Ishikawa (cell line): ENCODE results near the gene CCDC6.

Source experiments
- CEBPB ChIP-seq: IDR thresholded peaks from 2 replicates; pipeline ENCODE4 v1.6.1; 2012
- CREB1 ChIP-seq: IDR thresholded peaks from 2 replicates; pipeline ENCODE4 v1.6.1; 2012; ENCODE audit warnings: low read depth
- EGR1 ChIP-seq: IDR thresholded peaks from 2 replicates; pipeline ENCODE4 v1.6.1; 2012
- EP300 ChIP-seq: IDR thresholded peaks from 2 replicates; pipeline ENCODE4 v1.6.1; 2012; ENCODE audit warnings: borderline replicate concordance
- FOXM1 ChIP-seq: IDR thresholded peaks from 2 replicates; pipeline ENCODE4 v1.6.1; 2012; ENCODE audit warnings: low read depth, borderline replicate concordance
- NFIC ChIP-seq: IDR thresholded peaks from 2 replicates; pipeline ENCODE4 v1.6.1; 2012
- RAD21 ChIP-seq: IDR thresholded peaks from 2 replicates; pipeline ENCODE4 v1.6.1; 2012; ENCODE audit warnings: low read depth
- TAF1 ChIP-seq: IDR thresholded peaks from 2 replicates; pipeline ENCODE4 v1.6.1; 2012; ENCODE audit warnings: low read depth, mild to moderate bottlenecking
- TCF12 ChIP-seq: IDR thresholded peaks from 2 replicates; pipeline ENCODE4 v1.6.1; 2012; ENCODE audit warnings: low read depth
- TEAD4 ChIP-seq: IDR thresholded peaks from 2 replicates; pipeline ENCODE4 v1.6.1; 2012
- YY1 ChIP-seq: IDR thresholded peaks from 2 replicates; pipeline ENCODE4 v1.6.1; 2012; ENCODE audit warnings: low read depth
- ZBTB7A ChIP-seq: IDR thresholded peaks from 2 replicates; pipeline ENCODE4 v1.6.1; 2012; ENCODE audit warnings: low read depth
- TF ChIP-seq, protein P1 (sequence below): IDR thresholded peaks from 2 replicates; pipeline ENCODE4 v1.6.1; 2012; ENCODE audit warnings: low read depth, mild to moderate bottlenecking
- TF ChIP-seq, protein P2 (sequence below): IDR thresholded peaks from 2 replicates; pipeline ENCODE4 v1.6.1; 2012
- TF ChIP-seq, protein P3 (sequence below): IDR thresholded peaks from 2 replicates; pipeline ENCODE4 v1.6.1; 2012

Gene CCDC6

DNA sequence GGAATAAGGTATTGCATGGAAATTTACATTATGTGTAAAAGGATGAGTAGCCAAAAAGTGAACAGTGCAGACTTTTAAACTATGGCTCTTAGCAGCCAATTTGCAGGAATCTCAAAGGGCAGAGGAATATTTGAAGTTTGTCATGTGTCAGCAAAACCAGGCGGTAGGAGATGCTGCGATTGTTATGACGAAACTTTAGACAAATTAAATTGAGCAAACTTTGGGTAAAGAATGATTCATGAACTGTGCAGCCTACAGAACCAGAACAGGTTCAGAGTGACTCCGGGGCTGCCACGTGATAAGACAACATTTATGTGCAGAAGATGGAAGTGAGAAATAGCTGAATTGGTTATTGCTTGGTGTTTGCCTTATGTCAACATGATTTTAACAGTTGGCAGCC lies 39.2 kb upstream of the CCDC6 start:
- no peak for TF ChIP-seq CREB1
- no peak for TF ChIP-seq ZBTB7A
- TF ChIP-seq TCF12, result no peak
- no peak for TF ChIP-seq CEBPB
- TF ChIP-seq, protein P1, sequence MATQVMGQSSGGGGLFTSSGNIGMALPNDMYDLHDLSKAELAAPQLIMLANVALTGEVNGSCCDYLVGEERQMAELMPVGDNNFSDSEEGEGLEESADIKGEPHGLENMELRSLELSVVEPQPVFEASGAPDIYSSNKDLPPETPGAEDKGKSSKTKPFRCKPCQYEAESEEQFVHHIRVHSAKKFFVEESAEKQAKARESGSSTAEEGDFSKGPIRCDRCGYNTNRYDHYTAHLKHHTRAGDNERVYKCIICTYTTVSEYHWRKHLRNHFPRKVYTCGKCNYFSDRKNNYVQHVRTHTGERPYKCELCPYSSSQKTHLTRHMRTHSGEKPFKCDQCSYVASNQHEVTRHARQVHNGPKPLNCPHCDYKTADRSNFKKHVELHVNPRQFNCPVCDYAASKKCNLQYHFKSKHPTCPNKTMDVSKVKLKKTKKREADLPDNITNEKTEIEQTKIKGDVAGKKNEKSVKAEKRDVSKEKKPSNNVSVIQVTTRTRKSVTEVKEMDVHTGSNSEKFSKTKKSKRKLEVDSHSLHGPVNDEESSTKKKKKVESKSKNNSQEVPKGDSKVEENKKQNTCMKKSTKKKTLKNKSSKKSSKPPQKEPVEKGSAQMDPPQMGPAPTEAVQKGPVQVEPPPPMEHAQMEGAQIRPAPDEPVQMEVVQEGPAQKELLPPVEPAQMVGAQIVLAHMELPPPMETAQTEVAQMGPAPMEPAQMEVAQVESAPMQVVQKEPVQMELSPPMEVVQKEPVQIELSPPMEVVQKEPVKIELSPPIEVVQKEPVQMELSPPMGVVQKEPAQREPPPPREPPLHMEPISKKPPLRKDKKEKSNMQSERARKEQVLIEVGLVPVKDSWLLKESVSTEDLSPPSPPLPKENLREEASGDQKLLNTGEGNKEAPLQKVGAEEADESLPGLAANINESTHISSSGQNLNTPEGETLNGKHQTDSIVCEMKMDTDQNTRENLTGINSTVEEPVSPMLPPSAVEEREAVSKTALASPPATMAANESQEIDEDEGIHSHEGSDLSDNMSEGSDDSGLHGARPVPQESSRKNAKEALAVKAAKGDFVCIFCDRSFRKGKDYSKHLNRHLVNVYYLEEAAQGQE, result no peak
- no peak for TF ChIP-seq YY1
- no peak for TF ChIP-seq TAF1
- no peak for TF ChIP-seq EP300
- TF ChIP-seq, protein P2, sequence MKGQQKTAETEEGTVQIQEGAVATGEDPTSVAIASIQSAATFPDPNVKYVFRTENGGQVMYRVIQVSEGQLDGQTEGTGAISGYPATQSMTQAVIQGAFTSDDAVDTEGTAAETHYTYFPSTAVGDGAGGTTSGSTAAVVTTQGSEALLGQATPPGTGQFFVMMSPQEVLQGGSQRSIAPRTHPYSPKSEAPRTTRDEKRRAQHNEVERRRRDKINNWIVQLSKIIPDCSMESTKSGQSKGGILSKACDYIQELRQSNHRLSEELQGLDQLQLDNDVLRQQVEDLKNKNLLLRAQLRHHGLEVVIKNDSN, result no peak

DNA sequence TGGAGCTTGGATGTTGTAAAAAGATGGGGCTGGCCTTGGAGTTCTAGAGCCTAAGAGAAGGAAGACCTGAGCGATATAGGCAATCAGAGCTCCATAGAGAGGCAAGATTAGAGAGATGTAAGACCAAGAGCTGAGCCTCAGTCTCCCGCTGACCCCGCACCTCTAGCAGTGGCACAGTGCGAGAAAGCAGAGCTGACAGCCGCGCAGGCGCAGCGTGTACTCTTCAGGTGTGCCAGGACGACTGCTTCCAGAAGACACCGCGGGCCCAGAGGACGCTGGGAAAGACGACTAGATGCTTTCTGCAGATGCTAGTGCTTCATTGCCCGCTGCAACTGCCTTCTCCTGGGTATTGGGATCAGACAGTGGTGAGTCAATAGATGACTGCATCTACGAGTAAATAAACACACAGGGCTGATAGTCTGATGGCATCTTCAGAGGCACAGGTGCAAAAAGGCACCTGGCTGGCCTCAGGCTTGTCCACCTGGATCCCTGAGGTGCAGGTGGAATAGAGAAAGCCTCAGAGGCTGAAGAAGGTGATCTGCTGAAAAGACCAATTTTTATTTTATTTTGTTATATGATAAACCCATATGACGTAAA lies 38.1 kb upstream of the CCDC6 start:
- TF ChIP-seq, protein P2, result no peak
- TF ChIP-seq CREB1, result no peak
- TF ChIP-seq FOXM1, result no peak
- TF ChIP-seq, protein P3, sequence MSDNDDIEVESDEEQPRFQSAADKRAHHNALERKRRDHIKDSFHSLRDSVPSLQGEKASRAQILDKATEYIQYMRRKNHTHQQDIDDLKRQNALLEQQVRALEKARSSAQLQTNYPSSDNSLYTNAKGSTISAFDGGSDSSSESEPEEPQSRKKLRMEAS, result no peak
- no peak for TF ChIP-seq ZBTB7A
- no peak for TF ChIP-seq EGR1

DNA sequence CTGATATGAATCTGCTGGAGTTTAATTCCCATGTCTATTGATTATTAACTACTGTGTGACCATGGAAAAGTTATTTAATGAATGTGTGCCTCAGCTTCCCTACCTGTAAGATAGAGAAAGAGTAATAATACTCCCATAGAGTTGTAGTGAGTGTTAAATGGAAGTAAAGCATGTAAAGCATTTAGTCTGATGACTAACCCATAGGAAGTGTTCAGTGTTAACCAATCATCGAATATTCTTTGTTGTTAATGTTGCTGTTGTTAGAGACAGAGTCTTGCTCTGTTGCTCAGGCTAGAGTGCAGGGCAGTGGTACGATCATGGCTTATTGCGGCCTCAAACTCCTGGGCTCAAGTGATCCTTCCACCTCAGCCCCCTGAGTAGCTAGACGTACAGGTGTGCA lies 36.2 kb upstream of the CCDC6 start:
- TF ChIP-seq YY1, result no peak
- no peak for TF ChIP-seq TCF12
- TF ChIP-seq TAF1, result no peak
- no peak for TF ChIP-seq EGR1

DNA sequence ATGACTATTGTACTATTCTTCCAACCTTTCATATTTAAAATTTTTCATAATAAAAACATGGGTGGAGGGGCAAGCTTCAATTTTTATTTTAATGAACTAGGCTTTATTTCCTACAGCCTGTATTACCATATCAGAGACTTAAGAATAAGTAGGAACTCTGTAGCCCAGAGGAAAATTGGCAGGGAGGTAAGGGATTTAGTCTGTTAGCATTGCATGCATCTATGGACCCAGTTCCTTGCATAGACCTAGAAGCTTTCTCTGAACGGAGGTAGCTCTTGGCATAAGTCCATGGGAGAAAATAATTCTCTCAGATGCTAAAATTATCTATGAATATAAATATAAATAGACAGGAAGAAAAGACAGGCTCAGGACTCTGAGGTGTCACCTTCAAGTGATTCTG lies 31.4 kb upstream of the CCDC6 start:
- TF ChIP-seq, protein P1, result no peak
- TF ChIP-seq, protein P2, result no peak
- TF ChIP-seq TAF1 (no peak), YY1 (no peak), CREB1 (no peak), NFIC (no peak), TEAD4 (no peak), CEBPB (no peak), ZBTB7A (no peak), FOXM1 (no peak), EGR1 (no peak), RAD21 (no peak), EP300 (no peak)
- TF ChIP-seq, protein P3, result no peak

DNA sequence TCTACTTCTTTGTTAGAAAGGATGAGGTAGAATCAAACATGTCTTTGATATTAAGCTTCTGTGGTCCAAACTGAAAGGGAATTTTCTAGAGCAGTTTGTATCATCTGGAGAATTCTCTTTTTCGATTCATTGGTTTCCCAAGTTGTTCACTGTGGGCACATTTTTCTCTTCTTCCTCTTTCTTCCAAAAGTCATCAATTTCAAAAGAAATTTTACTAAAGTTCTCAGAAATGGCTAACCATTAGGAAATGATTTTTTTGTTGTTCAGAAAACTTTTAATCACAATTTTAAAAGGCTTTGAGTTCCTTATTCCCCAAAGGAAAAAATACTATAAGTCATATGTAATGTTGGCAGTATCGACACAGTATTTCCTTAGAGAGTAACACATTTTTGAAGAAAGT lies 28.3 kb upstream of the CCDC6 start:
- TF ChIP-seq, protein P3, result no peak
- no peak for TF ChIP-seq EP300
- no peak for TF ChIP-seq TCF12
- no peak for TF ChIP-seq YY1
- TF ChIP-seq FOXM1, result no peak
- TF ChIP-seq NFIC, result no peak
- no peak for TF ChIP-seq CREB1
- no peak for TF ChIP-seq TAF1
- TF ChIP-seq, protein P1, result no peak
- no peak for TF ChIP-seq ZBTB7A
